Measurements from ENCODE around the gene RGS14. TPM values are rescaled to one million over a fixed set of nuclear protein-coding genes. Genes with fewer than 3 reads are reported as not detected.
"Not testable (repeated sequence)": the region's sequence is repeated elsewhere in the genome, so short reads cannot be mapped to it uniquely, and the experiment has no call there.

Gene RGS14
- total RNA-seq, 1 experiment from 2014 or later = 12.3 TPM

DNA sequence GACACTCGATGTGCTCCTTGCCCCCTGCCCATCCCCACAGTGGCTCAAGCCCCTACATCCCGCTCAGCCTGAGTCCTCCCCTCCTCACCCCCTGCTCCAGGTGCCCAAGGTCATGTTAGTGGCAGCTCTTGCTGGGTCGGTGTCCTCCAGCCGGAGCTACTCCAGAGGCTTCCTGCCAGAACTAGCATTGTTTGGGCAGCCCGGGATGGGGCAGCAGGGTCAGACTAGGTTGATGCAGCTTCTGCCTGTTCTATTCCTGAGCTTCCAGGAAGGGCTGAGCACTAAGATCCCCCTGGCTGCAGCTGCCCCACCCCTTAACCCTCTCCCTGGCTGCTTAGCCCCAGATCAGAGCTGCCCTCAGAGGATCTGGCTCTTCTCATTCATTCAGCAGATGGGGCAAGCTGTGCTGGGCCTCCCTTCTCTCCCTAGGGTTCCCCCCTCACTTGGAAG lies 671 bp downstream of the RGS14 start:
- in situ Hi-C loops (cut with HindIII; ENCODE audit: low pct_unique_long_range_greater_than_20kb, low sequenced_read_pairs) = no loop called here
- no peak for DNase-seq (ENCODE audit: low read depth, low spot score)

DNA sequence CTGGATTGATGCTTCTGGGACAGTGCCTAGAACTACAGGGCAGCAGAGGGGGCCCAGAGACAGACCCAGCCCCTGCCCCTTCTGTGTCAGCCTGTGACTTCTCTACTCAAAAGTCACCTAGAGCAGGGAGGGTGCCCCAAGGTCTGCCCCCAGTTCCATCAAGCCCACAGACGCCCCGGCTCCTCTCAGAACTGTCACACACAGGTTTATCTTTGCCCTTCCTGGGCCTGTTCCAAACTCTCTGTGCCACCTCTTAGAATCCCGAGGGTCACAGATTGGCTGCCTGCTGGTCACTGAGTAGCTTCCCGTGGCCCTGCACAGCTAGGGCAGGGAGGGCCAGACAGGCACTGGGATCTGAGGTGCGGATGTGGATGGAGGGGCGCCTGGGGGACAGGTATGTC lies 1.7 kb downstream of the RGS14 start:
- in situ Hi-C loops (cut with HindIII; ENCODE audit: low pct_unique_long_range_greater_than_20kb, low sequenced_read_pairs) = no loop called here
- no peak for DNase-seq (ENCODE audit: low read depth, low spot score)

DNA sequence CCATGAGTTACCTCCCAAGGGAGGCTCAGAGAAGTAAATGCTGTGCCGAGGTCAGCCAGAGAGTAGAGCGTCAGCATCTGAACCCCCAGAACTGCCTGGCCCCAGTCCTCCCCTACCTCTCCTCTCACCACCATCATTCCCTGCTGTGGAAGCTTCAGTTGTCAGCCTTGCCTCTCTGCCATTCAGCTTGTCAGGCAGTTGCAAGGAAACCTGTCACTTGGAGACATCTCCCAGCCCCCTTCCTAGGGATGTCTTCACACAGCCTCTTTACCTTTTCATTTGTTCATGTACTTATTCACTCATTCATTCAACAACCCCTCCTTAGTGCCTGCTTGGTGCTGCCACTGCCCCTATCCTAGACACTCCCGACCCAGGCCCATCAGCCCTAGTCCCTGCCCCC lies 2.1 kb downstream of the RGS14 start:
- in situ Hi-C loops (cut with HindIII; ENCODE audit: low pct_unique_long_range_greater_than_20kb, low sequenced_read_pairs) = no loop called here
- no peak for DNase-seq (ENCODE audit: low read depth, low spot score)

DNA sequence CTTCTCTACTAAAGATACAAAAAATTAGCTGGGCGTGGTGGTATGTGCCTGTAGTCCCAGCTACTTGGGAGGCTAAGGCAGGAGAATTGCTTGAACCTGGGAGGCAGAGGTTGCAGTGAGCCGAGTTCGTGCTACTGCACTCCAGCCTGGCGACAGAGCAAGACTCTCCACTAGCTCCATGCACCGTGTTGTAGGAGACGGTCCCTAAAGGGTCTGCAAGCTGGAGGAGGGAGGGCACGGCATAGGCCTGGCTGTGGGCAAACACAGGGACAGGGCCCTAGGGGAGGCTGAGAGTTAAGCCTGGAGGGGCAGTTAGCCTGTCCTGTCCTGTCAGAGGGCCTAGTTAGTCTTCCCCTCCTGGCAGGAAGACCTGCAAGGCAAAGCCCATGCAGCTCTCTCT lies 3.0 kb downstream of the RGS14 start:
- DNase-seq (ENCODE audit: low read depth, low spot score); in situ Hi-C loops (cut with HindIII; ENCODE audit: low pct_unique_long_range_greater_than_20kb, low sequenced_read_pairs): not testable (repeated sequence)

DNA sequence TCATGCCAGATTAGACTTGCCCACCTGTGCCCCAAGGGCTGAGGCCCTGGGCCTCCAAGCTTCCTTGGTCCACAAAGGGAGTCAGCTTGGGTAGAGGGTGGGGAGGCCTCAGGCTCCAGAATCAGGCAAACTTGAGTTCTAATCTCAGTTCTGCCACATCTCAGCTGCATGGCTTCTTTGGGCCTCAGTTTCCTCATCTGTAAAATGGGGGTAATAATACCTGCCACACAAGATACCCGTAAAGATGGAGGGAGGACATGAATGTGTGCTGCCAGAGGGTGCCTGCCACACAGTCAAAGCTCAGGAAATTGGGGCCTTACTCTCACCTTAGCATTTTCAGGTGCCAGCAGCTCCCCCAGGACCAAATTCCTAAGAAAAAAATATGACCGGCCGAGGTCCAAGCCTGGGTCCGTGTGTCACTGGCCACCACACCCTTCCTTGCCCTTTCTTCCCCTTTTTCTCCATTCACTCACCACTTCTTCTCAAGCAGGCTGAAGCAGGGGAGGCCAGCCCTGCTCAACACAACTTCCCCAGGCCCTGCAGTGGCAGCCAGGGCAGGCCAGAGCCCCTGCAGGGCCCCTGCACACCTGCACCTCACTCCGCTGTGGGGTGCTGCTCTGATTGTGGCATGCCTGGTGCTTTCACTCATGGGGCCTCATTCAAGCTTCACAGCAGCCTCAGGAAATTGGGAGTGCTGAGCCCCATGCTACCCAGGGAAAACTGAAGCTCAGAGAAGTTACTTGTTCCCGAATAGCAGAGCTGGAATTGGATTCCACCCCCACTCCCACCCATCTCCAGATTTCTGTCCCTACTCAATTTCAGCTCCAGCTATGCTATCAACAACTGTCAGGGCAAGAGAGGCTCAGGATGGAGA lies 3.9 kb downstream of the RGS14 start:
- DNase-seq (ENCODE audit: low read depth, low spot score) = no peak
- in situ Hi-C loops (cut with HindIII; ENCODE audit: low pct_unique_long_range_greater_than_20kb, low sequenced_read_pairs) = no loop called here

DNA sequence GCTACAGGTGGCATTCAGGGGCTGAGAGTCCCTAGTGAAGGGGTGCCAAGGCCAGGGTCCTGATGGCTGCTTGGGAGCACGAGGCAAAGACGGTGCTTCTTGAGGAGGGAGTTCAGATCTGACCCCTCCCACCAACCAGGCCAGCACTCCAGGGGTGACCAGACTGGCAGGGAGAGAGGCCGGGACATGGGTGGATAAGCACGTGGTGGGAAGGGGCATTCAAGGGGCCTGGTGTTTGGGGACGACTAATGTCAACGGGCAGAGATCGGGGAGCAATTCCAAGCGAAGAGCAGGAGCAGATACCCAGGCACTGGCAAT lies 4.5 kb downstream of the RGS14 start:
- in situ Hi-C loops (cut with HindIII; ENCODE audit: low pct_unique_long_range_greater_than_20kb, low sequenced_read_pairs) = no loop called here

DNA sequence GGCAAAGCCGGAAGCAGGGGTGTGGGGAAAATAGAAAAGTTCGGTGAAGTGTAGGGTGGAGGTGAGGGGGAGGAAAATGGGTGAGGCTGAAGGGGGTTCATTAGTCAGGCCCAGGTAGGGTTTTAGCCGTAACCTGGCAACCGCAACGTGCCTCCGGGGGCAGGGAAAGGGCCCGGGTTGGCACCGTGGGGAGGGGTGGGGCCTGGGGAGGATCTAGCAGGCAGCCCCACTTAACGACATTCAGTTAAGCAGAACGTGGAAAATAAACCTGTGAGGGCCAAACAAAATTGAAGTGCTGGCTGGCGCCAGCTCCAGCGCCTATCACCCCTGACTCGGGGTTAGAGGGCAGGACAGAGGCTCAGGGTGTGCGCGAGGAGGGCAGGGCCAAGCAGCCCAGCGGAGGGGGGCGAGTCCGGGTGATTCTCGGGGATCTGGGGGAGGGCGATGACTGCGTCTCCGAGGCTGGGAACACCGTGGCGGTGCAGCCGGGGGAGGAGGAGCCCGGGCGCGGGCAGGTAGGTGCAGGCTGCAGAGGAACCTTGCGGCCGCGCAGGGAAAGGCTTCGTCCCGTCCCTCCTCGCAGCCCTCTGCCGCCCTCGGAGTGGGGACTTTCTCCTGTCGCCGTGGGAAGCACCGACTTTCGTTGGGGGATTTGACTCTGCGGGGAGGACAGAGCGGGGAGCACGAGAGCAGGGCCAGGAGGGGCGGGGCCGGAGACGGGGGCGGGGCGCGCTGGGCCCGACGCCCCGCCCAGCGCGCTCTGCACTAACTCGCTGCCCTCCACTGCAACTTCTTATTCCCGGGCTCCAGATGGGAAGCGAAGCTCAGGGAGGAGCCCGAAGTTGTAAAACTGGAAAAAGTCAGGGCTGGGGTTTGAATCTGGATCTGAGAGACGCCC lies 5.1 kb downstream of the RGS14 start:
- in situ Hi-C loops (cut with HindIII; ENCODE audit: low pct_unique_long_range_greater_than_20kb, low sequenced_read_pairs) = no loop called here
- no peak for DNase-seq (ENCODE audit: low read depth, low spot score)

More for the DNA sequence above, 4.5 kb downstream of the RGS14 start:
- DNase-seq (ENCODE audit: low read depth, low spot score) = no peak

DNA sequence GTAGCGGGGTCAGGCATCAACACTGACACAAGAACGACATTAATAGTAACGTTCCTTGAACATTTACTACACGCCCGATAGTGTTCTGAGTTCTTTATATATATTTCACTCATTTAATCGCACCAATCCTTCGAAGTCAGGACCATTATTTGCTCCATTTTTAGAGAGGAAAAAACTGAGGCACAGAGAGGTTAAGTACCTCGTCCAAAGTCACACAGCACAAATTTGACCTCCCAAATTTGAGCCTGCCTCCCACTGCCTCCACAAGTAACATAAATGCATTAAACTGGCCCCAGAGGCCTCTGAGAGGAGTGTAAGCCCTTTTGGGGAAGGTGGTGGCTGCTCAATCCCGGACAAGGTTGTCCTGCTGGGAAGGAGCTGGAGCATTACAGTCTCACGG lies 5.8 kb downstream of the RGS14 start:
- no peak for DNase-seq (ENCODE audit: low read depth, low spot score)
- in situ Hi-C loops (cut with HindIII; ENCODE audit: low pct_unique_long_range_greater_than_20kb, low sequenced_read_pairs) = no loop called here

DNA sequence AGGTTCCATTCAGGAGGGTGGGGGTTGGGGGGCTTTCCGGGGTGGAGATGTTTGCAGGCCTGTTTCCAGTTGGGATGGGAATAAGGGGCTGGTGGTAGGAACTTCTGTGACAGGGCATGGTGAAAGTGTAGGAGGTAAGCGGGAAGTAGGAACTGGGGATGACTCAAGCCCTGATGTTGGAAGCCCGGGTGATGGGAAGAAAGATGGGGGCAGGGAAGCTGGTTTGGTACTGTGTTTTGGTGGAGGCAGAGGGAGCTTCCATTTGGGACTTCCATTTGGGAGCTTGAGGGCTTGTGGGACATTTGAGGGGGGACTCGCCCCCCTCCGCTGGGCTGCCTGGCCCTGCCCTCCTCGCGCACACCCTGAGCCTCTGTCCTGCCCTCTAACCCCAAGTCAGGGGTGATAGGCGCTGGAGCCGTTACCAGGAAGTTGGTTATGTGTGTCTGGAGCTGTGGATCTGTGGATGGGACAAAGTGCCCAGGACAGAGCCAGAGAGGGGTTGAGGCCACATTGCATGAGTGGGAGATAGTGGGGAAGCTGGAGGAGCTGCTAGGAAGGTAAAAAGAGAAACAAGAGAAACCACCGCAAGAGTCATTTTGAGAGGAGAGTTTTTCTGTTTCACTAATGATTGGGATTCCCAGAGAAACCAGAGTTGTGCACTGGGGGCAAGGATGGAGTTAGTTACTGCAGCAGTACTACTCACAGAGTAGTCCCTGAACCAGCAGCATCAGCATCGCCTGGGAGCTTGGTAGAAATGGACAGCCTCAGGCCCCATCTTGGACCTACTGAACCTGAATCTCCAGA lies 6.6 kb downstream of the RGS14 start:
- in situ Hi-C loops (cut with HindIII; ENCODE audit: low pct_unique_long_range_greater_than_20kb, low sequenced_read_pairs) = no loop called here
- no peak for DNase-seq (ENCODE audit: low read depth, low spot score)

DNA sequence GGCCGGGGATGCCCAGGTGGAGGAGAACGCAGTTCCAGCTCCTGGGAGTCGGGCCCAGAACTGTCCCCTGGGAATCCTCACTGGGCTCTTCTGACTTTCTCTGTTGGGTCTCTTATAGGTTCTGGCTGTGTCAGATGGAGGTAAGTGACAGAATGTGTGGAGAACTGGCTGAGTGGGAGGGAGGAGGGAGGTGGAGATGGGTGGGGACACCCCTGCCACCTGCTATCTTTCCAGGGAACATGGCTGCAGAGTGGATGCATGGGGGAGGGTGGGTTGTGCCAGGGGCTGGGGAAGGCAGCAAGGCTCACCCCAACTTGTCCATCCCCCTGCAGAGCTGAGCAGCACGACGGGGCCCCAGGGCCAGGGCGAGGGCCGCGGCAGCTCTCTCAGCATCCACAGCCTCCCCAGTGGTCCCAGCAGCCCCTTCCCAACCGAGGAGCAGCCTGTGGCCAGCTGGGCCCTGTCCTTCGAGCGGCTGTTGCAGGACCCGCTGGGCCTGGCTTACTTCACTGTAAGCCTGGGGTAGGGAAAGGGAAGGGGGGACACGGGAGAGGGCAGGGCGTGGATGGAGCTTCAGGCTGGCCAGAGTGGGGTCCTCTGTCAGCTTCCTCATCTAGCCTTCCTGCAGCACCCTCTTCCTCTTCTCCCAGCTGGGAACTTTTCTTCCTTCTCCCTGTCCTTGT lies 8.3 kb downstream of the RGS14 start:
- in situ Hi-C loops (cut with HindIII; ENCODE audit: low pct_unique_long_range_greater_than_20kb, low sequenced_read_pairs) = no loop called here
- no peak for DNase-seq (ENCODE audit: low read depth, low spot score)

DNA sequence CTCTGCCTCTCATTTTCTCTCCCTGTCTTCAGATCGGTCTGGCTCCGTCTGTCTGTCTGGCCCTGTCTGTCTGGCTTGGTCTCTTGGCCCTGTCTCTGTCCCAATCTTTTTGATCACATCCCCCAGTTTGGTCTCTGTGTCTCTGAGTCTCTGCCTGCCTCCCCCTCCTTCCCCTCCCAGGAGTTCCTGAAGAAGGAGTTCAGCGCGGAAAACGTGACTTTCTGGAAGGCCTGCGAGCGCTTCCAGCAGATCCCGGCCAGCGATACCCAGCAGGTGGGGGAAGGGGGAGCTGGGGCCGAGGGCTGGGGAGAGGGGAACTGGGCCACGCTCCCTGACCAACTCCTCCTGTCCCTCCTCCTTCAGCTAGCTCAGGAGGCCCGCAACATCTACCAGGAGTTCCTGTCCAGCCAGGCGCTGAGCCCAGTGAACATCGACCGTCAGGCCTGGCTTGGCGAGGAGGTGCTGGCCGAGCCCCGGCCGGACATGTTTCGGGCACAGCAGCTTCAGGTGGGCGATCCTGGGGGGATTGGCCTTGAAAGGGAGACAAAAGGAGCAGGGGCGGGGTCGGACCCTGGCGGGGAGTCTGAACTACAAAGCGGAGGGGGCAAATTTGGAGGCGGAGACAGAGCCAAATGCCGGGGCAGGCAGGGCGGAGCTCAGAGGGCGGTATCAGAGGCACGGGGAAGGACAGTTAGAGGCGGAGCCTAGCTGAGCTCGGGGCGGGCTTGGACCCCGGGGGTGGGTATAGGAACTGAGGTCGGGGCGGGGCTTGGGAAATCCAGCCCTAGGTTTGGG lies 9.0 kb downstream of the RGS14 start:
- in situ Hi-C loops (cut with HindIII; ENCODE audit: low pct_unique_long_range_greater_than_20kb, low sequenced_read_pairs) = no loop called here
- DNase-seq (ENCODE audit: low read depth, low spot score) = no peak

DNA sequence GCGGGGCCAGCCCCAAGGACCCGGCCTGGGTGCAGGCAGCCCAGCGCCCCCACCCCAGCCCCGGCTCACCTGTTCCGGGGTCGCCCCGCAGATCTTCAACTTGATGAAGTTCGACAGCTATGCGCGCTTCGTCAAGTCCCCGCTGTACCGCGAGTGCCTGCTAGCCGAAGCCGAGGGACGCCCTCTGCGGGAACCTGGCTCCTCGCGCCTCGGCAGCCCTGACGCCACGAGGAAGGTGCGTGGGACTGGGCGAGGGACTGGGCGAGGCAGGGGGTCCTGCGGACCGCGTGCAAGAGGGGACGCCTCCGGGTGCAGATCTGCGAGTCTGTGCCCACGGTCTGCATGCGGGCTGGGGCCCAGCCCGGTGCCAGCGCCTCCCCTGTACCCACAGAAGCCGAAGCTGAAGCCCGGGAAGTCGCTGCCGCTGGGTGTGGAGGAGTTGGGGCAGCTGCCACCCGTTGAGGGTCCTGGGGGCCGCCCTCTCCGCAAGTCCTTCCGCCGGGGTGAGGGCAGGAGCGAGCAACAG lies 9.7 kb downstream of the RGS14 start:
- DNase-seq (ENCODE audit: low read depth, low spot score) = no peak
- in situ Hi-C loops (cut with HindIII; ENCODE audit: low pct_unique_long_range_greater_than_20kb, low sequenced_read_pairs) = no loop called here

DNA sequence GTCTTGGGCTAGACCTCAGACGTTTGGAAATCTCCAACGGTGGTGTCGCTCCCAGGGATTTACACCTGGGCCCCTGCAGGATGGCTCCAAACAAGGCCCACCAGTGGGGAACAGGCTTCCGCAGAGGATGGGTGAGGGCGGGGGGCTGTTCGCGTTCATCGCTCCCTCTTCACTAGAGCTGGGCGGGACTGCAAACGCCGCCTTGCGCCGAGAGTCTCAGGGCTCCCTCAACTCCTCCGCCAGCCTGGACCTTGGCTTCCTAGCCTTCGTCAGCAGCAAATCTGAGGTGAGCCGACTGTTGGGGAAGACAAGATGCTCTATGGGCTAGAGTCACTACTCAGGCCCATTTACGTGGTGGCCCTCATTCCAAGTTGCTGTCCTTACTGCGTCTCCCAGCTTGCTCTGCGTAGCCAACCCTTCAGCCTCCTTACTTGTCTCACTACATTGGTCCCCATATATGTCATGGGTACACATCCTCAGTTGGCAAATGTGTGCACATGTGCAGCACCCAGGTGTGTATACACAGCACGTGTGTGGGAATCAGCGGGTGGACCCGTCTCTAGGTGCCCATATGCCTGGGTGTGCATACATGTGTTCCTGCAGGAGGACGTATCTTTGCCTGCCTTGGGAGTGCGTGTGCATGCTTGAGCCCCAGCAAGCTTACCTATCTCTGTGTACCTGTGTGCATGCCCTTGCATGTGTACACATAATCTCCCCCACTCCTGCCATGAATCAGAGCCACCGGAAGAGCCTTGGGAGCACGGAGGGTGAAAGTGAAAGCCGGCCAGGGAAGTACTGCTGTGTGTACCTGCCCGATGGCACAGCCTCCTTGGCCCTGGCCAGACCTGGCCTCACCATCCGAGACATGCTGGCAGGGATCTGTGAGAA lies 10.5 kb downstream of the RGS14 start:
- in situ Hi-C loops (cut with HindIII; ENCODE audit: low pct_unique_long_range_greater_than_20kb, low sequenced_read_pairs) = no loop called here
- DNase-seq (ENCODE audit: low read depth, low spot score) = no peak

DNA sequence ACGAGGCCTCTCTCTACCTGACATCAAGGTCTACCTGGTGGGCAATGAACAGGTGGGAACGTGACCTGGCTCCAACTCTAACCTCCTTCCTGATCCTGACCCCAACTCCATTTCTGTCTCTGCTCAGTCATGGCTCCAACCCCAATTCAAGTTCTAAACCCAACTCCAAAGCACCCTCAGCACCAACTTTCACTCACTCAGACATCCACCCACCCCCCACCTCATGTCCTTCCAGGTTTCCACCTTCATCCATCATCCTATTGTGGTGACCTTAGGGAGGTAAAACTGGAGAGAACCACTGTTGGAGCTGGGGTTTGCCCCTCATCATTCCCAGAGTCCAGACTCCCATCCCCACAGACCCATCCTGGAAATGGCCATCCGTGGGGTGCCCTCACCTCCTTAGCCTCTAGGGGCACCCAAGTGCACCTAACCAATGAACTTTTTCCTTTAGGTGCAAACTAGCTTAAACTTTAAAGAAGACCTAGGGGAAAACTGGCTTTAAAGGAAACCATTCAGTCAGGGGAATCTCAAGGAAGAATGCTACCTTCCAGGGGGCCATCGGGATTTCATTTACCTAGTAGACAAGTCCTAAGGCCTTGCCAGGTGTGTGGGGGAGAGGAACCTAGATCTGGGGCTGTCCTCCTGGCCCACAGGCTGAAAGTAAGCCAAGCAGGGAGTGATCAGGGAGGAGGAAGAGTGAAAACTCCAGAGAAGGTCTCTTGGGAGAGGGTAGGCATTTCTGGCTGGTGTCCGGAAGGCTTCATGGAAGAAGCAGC lies 11.3 kb downstream of the RGS14 start:
- in situ Hi-C loops (cut with HindIII; ENCODE audit: low pct_unique_long_range_greater_than_20kb, low sequenced_read_pairs) = no loop called here
- peak; percentile 41 for DNase-seq (ENCODE audit: low read depth, low spot score)
